DMS53 treated with DMSO at 0.1 percent for 48 hours (cell line): ENCODE results near the gene HES7.
A peak's percentile ranks its signal among the peaks of the same experiment; 100 is the strongest.
"Not testable (repeated sequence)": the region's sequence is repeated elsewhere in the genome, so short reads cannot be mapped to it uniquely, and the experiment has no call there.

Experiments
- DNase-seq: peaks from one replicate; lab custom pipeline; 2025; ENCODE audit not compliant: unreplicated experiment; lab: John Stamatoyannopoulos, UW

The HES7 gene

DNA sequence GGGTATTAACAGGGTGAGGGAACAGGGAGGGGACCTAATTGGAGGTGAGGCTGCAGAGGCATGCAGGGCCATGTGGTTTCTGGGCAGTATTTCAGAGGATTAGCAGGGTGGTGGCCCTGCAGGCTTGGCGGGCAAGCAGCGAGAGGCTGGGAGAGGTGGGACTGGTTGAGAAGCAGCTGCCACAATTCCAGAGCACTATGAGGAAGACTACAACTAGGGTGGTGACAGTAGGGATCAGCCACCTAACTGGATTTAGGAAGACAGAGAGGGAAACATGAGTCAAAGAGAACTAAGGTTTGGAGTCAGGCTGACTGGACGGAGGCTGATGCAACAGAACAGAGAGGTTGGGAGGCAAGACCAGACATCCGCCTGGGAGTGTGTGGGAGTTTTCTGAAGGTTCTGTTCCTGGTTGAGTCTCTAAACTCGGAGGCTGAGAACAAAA lies 17.9 kb downstream of the HES7 start:
- no peak for DNase-seq

DNA sequence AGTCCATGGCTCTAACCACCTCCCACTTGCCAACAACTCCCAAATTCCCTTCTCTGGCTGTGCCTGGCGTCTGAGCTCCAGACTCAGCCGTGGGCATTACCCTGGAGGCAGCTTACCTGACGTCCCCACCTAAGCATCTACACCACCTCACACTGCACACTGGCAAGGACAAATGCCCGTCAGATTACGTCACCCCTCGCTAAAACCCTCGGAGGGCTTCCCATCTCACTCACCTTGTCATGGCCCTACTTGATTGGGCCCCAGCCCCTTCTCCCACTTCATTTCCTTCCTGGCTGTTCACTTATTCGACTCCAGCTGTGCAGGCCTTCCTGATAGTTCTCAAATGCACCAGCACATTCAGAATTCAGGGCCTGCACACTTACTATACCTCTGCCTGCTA lies 19.0 kb downstream of the HES7 start:
- no peak for DNase-seq

DNA sequence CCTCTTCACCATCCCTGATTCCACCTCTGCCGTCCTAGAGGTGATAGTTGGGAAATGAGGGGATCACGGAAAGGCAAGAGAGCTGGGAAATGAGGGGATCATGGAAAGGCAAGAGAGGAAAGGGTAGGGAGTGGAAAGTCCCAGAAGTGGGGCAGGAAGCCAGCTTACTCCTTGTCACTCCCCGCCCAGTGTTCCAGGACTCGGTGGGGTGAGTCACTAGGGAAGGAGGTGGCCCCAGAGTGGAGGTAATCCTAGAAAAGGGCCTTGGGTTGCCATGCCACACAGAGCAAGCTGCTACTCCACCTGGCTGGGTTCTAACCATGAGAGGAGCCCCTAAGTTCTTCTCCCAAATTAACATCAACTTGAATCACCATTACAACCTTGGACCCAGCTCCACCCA lies 20.4 kb downstream of the HES7 start:
- DNase-seq: no peak

DNA sequence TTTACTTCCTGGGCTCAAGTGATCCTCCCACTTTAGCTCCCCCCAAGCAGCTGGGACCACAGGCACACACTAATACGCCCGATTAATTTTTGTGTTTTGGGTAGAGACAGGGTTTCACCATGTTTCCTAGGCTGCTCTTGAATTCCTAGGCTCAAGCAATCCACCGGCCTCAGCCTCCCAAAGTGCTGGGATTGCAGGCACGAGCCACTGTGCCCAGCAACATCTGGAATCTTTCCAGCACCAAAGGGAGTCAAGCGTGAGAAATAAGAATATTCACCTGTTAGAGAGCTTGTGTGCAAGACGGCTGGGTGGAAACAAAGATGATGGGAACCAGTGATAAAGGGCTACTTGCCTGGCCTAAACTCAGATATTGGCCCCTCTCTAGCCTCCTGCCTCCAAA lies 22.2 kb downstream of the HES7 start:
- DNase-seq: no peak

DNA sequence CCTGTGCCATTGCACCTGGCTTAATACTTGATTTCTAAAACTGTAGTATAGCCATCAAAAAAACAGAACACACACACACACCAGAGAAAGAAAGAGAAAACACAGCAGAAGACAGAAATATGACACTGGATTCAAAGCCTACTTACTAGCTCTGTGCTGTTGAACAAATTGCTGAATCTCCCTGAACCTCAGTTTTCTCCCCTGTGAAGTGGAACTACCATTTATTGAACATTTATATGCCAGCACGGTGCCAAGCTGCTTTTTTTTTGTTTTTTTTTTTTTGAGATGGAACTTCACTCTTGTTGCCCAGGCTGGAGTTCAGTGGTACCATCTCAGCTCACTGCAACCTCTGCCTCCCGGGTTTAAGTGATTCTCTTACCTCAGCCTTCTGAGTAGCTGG lies 23.1 kb downstream of the HES7 start:
- no peak for DNase-seq

DNA sequence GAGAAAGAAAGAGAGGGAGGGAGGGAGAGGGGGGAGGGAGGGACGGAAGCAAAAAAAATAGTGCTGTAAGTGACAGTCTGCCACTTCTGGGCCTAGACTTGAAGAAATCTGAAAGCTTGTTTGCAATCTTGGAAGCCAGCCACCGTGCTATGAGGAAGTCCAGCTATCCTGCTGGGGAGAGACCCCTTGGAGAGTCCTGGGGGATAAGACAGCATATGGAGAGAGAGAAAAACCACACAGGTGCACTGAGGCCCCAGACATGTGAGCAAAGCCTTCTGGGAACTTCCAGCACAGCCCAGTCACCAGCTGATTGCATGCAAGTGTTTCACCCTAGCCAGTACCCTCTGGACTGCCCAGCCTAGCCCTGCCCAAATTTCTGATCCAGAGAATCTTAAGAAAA lies 23.8 kb downstream of the HES7 start:
- no peak for DNase-seq

GRCh38 chr17:8096541-8096940 lies 27.4 kb downstream of the HES7 start:
- no peak for DNase-seq

GRCh38 chr17:8095361-8095760 lies 28.5 kb downstream of the HES7 start:
- no peak for DNase-seq

- DNase-seq: no peak
These were observed 32.7 kb downstream of the HES7 start for GRCh38 chr17:8091033-8091687.

DNA sequence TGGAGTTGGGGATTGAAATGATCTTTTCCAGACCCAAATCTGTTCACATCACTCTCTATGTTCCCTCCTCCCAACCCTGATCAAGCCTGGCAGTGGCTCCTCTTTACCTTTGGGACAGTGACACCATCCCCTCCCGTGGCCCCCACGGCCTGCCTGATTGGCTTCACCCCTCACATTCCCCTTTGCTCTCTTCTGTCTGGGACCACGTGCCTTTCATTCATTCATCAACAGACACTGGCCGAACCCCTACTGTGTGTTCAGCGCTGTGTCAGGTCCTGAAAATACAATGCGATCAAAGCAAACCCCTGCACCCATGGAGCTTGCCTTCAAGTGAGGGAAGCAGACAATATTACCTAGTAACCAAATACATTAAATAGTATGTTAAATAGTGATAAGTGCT lies 34.2 kb downstream of the HES7 start:
- DNase-seq: no peak

- no peak for DNase-seq
These were observed 36.0 kb downstream of the HES7 start for GRCh38 chr17:8087952-8088230.

GRCh38 chr17:8087075-8087951 lies 36.6 kb downstream of the HES7 start, which contains the start of gene ALOX12B:
Gene ALOX12B (minus strand): TSS chr17:8087716. CDS start chr17:8087442, 274 bp downstream.
- DNase-seq: no peak

DNA sequence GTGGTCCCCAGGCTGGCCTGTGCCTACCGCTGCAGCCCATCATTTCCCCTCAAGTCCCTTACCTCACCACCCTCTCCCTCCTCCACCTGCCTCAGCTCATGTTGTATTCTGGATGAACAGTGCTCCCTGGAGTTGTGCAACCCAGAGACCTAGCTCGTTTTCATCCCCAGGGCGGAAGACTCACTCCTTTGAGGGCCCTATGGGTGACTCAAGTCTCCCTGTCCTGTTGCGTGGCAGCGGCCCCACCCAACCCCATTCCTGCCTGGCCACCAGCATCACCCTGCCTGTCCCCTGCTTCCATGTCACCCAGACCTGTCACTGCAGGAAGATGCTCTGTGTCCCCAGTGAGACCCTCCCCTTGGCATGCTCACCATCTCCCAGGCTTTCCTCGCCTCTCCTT lies 39.7 kb downstream of the HES7 start:
- DNase-seq: no peak

DNA sequence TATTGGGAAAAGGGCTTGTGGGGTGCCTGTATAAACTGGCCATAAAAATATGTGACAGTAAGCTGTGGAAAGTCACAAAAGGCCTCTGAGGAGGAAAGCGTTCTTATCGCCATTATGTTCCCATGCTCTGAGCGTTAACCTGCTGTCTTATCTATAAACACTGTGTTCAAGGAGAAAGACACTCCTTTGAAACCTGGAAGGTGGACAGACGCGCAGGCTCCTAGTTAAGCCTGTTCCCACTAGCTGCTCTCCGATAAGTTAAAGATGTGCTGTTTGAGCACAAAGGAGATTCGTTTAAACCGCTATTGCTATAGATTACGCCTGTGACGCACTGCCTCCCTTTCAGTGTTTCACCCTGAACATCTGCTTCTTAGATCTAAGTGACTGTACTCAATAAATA lies 41.6 kb downstream of the HES7 start:
- no peak for DNase-seq

- no peak for DNase-seq
These were observed 42.0 kb downstream of the HES7 start for GRCh38 chr17:8081876-8082275.

- DNase-seq: no peak
These were observed 43.1 kb downstream of the HES7 start for GRCh38 chr17:8080799-8081219.

DNA sequence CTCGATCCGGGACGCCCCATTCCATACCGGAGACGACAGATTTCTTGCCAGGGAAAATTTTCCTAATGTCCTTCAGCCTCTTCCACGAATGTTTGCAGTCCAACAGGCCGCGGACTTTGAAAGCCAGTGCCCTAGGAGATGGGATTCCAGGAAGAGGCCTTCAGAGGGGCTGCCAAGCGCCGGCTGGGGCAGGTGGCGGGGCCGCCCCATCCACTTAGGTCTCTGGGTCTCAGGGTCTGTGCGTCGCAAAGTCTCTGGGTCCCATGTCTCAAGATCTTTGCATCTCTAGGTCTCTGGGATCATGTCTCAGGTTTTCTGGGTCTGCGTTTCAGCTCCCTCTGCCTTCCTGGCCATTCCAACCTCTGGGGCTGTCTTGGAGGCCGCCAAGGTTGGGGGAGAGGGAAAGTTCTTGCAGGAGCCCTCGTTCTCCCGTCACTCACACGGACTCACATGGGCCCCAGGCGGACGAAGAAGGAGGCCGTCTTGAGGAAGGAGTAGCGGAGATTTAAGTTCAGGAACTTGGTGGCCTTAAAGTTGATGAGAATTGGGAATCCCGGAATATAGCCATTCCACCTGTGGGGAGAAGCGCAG lies 43.6 kb downstream of the HES7 start:
- DNase-seq: no peak

- DNase-seq: peak; percentile 90
These were observed 44.4 kb downstream of the HES7 start for GRCh38 chr17:8079291-8080207.

GRCh38 chr17:8077939-8078338 lies 46.0 kb downstream of the HES7 start:
- not testable (repeated sequence) for DNase-seq

DNA sequence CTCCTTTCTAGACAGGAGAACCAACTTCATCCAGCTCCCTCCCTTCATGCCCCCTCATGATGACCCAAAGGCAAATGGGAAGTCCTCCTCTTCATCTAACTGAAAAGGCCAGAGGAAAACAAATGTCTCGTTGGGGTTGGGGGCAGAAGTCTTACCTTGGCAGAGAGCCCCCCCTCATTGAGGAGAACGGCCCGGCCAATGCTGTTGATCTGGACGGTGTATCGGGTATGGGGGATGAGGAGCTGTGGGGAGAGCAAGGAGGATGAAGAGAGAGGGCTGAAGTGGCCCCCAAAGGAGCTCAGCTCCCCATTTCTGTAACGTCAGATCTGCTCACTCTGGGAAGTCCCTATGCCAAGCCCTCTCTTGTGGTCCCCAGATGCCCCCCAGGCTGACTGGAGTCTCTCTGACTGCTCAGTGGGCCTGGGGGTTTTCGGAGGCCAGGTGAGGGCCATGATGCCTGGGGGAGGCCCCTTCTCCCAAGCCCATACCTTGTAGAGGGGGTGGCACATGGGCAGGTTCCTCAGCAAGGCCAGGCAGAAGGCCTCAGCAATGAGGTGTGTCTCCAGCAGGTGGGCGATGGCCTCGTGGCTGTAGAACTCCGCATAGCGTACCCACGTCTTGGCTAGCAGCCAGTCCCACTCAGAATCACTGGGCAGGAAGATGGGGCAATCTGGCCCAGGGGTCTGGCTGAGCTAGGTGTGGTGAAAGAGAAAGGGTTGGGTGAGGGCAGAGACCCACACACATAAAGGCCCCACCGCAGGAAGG lies 47.2 kb downstream of the HES7 start:
- no peak for DNase-seq
